ENCODE data around the gene CASP12.

DNA sequence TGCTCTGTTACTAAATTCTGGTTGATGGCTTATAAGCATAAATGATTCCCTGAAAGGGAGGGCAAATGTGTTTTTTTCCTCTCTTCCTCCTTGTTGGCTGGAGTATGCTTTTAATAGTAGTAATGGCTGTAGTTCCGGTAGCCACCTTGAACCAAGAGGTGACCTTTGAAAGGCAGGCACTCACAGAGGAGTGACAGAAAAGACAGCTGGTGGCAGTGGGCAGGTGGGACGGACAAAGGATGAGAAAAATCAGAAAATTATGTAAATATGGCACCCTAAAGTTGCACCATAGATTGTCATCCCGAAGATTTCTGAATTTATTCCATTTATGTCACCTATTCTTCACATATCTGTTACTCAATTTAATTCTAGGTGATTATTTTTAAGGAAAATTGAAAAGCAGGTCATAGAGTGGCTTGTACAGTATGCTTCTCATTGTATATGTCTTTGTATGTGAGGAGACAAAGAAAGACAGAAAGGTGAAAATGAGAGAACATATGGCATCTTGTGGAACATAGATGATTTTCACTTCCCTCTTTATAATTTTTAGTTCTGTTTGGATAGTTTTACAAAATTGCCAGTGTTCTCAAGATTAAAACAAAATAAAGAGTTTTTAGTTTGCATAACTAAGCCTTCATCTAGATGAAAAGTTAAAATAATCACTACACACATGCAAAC lies 17.0 kb downstream of the CASP12 start:
- TF ChIP-seq, protein P1, sequence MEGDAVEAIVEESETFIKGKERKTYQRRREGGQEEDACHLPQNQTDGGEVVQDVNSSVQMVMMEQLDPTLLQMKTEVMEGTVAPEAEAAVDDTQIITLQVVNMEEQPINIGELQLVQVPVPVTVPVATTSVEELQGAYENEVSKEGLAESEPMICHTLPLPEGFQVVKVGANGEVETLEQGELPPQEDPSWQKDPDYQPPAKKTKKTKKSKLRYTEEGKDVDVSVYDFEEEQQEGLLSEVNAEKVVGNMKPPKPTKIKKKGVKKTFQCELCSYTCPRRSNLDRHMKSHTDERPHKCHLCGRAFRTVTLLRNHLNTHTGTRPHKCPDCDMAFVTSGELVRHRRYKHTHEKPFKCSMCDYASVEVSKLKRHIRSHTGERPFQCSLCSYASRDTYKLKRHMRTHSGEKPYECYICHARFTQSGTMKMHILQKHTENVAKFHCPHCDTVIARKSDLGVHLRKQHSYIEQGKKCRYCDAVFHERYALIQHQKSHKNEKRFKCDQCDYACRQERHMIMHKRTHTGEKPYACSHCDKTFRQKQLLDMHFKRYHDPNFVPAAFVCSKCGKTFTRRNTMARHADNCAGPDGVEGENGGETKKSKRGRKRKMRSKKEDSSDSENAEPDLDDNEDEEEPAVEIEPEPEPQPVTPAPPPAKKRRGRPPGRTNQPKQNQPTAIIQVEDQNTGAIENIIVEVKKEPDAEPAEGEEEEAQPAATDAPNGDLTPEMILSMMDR (conservative IDR thresholded peaks at IDR 0.05; ENCODE audit: low read depth, low read length) = no peak
- TF ChIP-seq EZH2 (IDR thresholded peaks at IDR 0.05; ENCODE audit: borderline replicate concordance, low read depth, low read length, poor library complexity, severe bottlenecking) = no peak
